Skeletal muscle satellite cell (primary cell): ENCODE results near the gene CADPS2.

Experiments
- H3K27me3 ChIP-seq: 2 replicates; pipeline ENCODE4 v1.7.0; 2013; ENCODE audit warnings: low read length; ENCODE audit not compliant: control insufficient read depth, insufficient read depth
- H3K36me3 ChIP-seq: 2 replicates; pipeline ENCODE4 v1.7.0; 2013; ENCODE audit warnings: mild to moderate bottlenecking, control low read depth, low read length; ENCODE audit not compliant: insufficient read depth
- H3K4me1 ChIP-seq: 2 replicates; pipeline ENCODE4 v1.7.0; 2013; ENCODE audit warnings: low read length; ENCODE audit not compliant: control insufficient read depth, insufficient read depth
- H3K4me2 ChIP-seq: 2 replicates; pipeline ENCODE4 v1.7.0; 2013; ENCODE audit warnings: mild to moderate bottlenecking, low read length
- H3K4me3 ChIP-seq: 2 replicates; pipeline ENCODE4 v1.7.0; 2013; ENCODE audit warnings: low read length
- H3K9ac ChIP-seq: 2 replicates; pipeline ENCODE4 v1.7.0; 2013; ENCODE audit warnings: mild to moderate bottlenecking, low read depth, low read length, moderate library complexity
- H3K9me3 ChIP-seq: replicated peaks from 2 replicates; pipeline ENCODE4 v1.7.0; 2013; ENCODE audit warnings: mild to moderate bottlenecking, control low read depth, low read length

Gene CADPS2

GRCh38 chr7:122312789-122313188 lies 573.5 kb downstream of the CADPS2 start:
- Histone ChIP-seq H3K9me3 (no peaks in the 10 kb centered on the region), H3K4me1 (peaks cover 15% of the 10 kb centered on the region), H3K9ac (no peak overlapping the region), H3K27me3 (peaks cover 98% of the 10 kb centered on the region), H3K4me3 (no peak overlapping the region), H3K36me3 (no peaks in the 10 kb centered on the region), H3K4me2 (no peak overlapping the region)

GRCh38 chr7:122311734-122312450 lies 574.4 kb downstream of the CADPS2 start:
- Histone ChIP-seq H3K4me2 (no peak overlapping the region), H3K4me1 (peaks cover 15% of the 10 kb centered on the region), H3K9me3 (no peaks in the 10 kb centered on the region), H3K9ac (no peak overlapping the region), H3K36me3 (no peaks in the 10 kb centered on the region), H3K4me3 (no peak overlapping the region), H3K27me3 (peaks cover 97% of the 10 kb centered on the region)

- Histone ChIP-seq H3K36me3 (no peaks in the 10 kb centered on the region), H3K4me1 (peaks cover 8% of the 10 kb centered on the region), H3K9me3 (no peaks in the 10 kb centered on the region), H3K9ac (no peak overlapping the region), H3K4me2 (peak overlapping the region; percentile 96), H3K27me3 (peaks cover 97% of the 10 kb centered on the region), H3K4me3 (no peak overlapping the region)
Observed at GRCh38 chr7:122311050-122311700, 575.1 kb downstream of the CADPS2 start.

GRCh38 chr7:122310119-122311021 lies 575.9 kb downstream of the CADPS2 start:
- Histone ChIP-seq H3K4me3 (peak overlapping the region; percentile 71), H3K9ac (peak overlapping the region; percentile 52), H3K27me3 (peaks cover 97% of the 10 kb centered on the region), H3K4me1 (peaks cover 13% of the 10 kb centered on the region), H3K36me3 (no peaks in the 10 kb centered on the region), H3K9me3 (no peaks in the 10 kb centered on the region), H3K4me2 (peak overlapping the region; percentile 96)

GRCh38 chr7:122309421-122309820 lies 576.8 kb downstream of the CADPS2 start:
- Histone ChIP-seq H3K4me3 (no peak overlapping the region), H3K27me3 (peaks cover 97% of the 10 kb centered on the region)

GRCh38 chr7:122307228-122307621 lies 579.0 kb downstream of the CADPS2 start:
- H3K9ac ChIP-seq = no peak overlapping the region
- peaks cover 99% of the 10 kb centered on the region for H3K27me3 ChIP-seq
- H3K4me2 ChIP-seq = no peak overlapping the region
- H3K4me1 ChIP-seq = peaks cover 29% of the 10 kb centered on the region
- no peaks in the 10 kb centered on the region for H3K36me3 ChIP-seq
- H3K9me3 ChIP-seq = no peaks in the 10 kb centered on the region
- H3K4me3 ChIP-seq = no peak overlapping the region

More at GRCh38 chr7:122309421-122309820, 576.8 kb downstream of the CADPS2 start:
- no peak overlapping the region for H3K9ac ChIP-seq
- H3K4me2 ChIP-seq = peak overlapping the region; percentile 96
- H3K36me3 ChIP-seq = no peaks in the 10 kb centered on the region
- no peaks in the 10 kb centered on the region for H3K9me3 ChIP-seq
- peaks cover 21% of the 10 kb centered on the region for H3K4me1 ChIP-seq

- Histone ChIP-seq H3K27me3 (peaks cover 99% of the 10 kb centered on the region), H3K9ac (no peak overlapping the region), H3K4me3 (peak overlapping the region; percentile 64), H3K4me2 (peak overlapping the region; percentile 77), H3K9me3 (no peaks in the 10 kb centered on the region), H3K4me1 (peaks cover 32% of the 10 kb centered on the region), H3K36me3 (no peaks in the 10 kb centered on the region)
Observed at GRCh38 chr7:122306320-122307227, 579.7 kb downstream of the CADPS2 start.

GRCh38 chr7:122305475-122306319 lies 580.6 kb downstream of the CADPS2 start:
- H3K9ac ChIP-seq = no peak overlapping the region
- H3K36me3 ChIP-seq = no peaks in the 10 kb centered on the region
- H3K27me3 ChIP-seq = peaks cover 99% of the 10 kb centered on the region
- no peaks in the 10 kb centered on the region for H3K9me3 ChIP-seq
- peak overlapping the region; percentile 77 for H3K4me2 ChIP-seq
- H3K4me1 ChIP-seq = peaks cover 33% of the 10 kb centered on the region
- H3K4me3 ChIP-seq = peak overlapping the region; percentile 64

GRCh38 chr7:122304996-122305421 lies 581.3 kb downstream of the CADPS2 start:
- peak overlapping the region; percentile 64 for H3K4me3 ChIP-seq

More at GRCh38 chr7:122304996-122305421, 581.3 kb downstream of the CADPS2 start:
- Histone ChIP-seq H3K36me3 (no peaks in the 10 kb centered on the region), H3K4me1 (peaks cover 33% of the 10 kb centered on the region), H3K4me2 (peak overlapping the region; percentile 77), H3K9ac (no peak overlapping the region), H3K27me3 (peaks cover 99% of the 10 kb centered on the region), H3K9me3 (no peaks in the 10 kb centered on the region)
